H1 (cell line): ENCODE data around the gene FHIT. TPM values are rescaled to one million over a fixed set of nuclear protein-coding genes. Genes with fewer than 3 reads are reported as not detected.

Experiments used
- CTCF ChIA-PET: fragments of 300-600 bp; sonication (Branson Sonifier 250); formaldehyde crosslinking; loops from one replicate; lab custom pipeline; 2021; ENCODE audit not compliant: partially characterized antibody; lab: Charles Lee
- POLR2A ChIA-PET: fragments of 300-600 bp; sonication (Branson Sonifier 250); formaldehyde crosslinking; loops from one replicate; lab custom pipeline; 2021; ENCODE audit warnings: inconsistent platforms; ENCODE audit not compliant: partially characterized antibody; lab: Charles Lee
- DNase-seq, 2 experiments: peaks; one replicate each; pipeline versions ENCODE4 v3.0.0 to v3.0.0-alpha.2; 2010 to 2022; ENCODE audit warnings: low spot score in 2 of 2, low read depth in 1 of 2, mixed read lengths in 1 of 2
- FAIRE-seq: peaks from 2 replicates; lab custom pipeline; 2011; peaks lifted over from hg19 to GRCh38; lab: Jason Lieb, UNC
- H2AFZ ChIP-seq: 2 replicates; pipeline ENCODE4 v1.8.1; 2012; ENCODE audit warnings: low read length, inconsistent platforms
- H2AK5ac ChIP-seq: 2 replicates; pipeline ENCODE4 v1.6.1; 2013; ENCODE audit warnings: low read depth, low read length
- H2BK120ac ChIP-seq: replicated peaks from 2 replicates; pipeline ENCODE3; 2013; ENCODE audit warnings: low read depth, low read length, inconsistent platforms
- H2BK12ac ChIP-seq: 2 replicates; pipeline ENCODE4 v1.6.1; 2013; ENCODE audit warnings: low read depth, low read length
- H2BK15ac ChIP-seq: 2 replicates; pipeline ENCODE4 v1.6.1; 2013; ENCODE audit warnings: low read length
- H2BK20ac ChIP-seq: 2 replicates; pipeline ENCODE4 v1.6.1; 2013; ENCODE audit warnings: low read length
- H2BK5ac ChIP-seq: 2 replicates; pipeline ENCODE4 v1.6.1; 2013; ENCODE audit warnings: low read depth, low read length
- H3K14ac ChIP-seq: 2 replicates; pipeline ENCODE4 v1.6.1; 2013; ENCODE audit warnings: inconsistent platforms; ENCODE audit not compliant: insufficient read length
- H3K18ac ChIP-seq: 2 replicates; pipeline ENCODE4 v1.6.1; 2013; ENCODE audit warnings: low read length; ENCODE audit errors: extremely low read depth
- H3K23ac ChIP-seq: 2 replicates; pipeline ENCODE4 v1.6.1; 2013; ENCODE audit warnings: inconsistent platforms; ENCODE audit not compliant: insufficient read length
- H3K23me2 ChIP-seq: 2 replicates; pipeline ENCODE4 v1.6.1; 2013; ENCODE audit warnings: low read depth, low read length
- H3K27ac ChIP-seq: 2 replicates; pipeline ENCODE4 v1.6.1; 2011; ENCODE audit warnings: low read depth, low read length, inconsistent platforms
- H3K27me3 ChIP-seq, 4 experiments: replicated peaks in 1 of 4; 1 replicate in 1 of 4; 2 replicates in 3 of 4; pipeline versions ENCODE4 v1.6.1 to v1.8.1; 2011 to 2013; ENCODE audit warnings: low read length in 3 of 4, mild to moderate bottlenecking in 3 of 4, inconsistent platforms in 2 of 4, mixed read lengths in 2 of 4, moderate library complexity in 1 of 4; ENCODE audit not compliant: control insufficient read depth in 3 of 4, insufficient read depth in 3 of 4; ENCODE audit errors: extremely low read depth in 1 of 4
- H3K36me3 ChIP-seq, 4 experiments: 2 replicates each; pipeline versions ENCODE4 v1.6.1 to v1.8.1; 2011 to 2013; ENCODE audit warnings: mild to moderate bottlenecking in 4 of 4, low read length in 3 of 4, moderate library complexity in 2 of 4, control low read depth in 1 of 4, inconsistent platforms in 1 of 4; ENCODE audit not compliant: insufficient read depth in 4 of 4, control insufficient read depth in 2 of 4
- H3K4ac ChIP-seq: replicated peaks from 2 replicates; pipeline ENCODE3; 2013; ENCODE audit warnings: low read length, low read depth, mixed read lengths, inconsistent platforms; ENCODE audit not compliant: insufficient read length
- H3K4me1 ChIP-seq, 4 experiments: replicated peaks in 1 of 4; 1 replicate in 1 of 4; 2 replicates in 3 of 4; pipeline versions ENCODE4 v1.6.1 to v1.8.1; 2011 to 2013; ENCODE audit warnings: low read length in 3 of 4, inconsistent platforms in 2 of 4, mixed read lengths in 1 of 4; ENCODE audit not compliant: insufficient read depth in 4 of 4, control insufficient read depth in 3 of 4
- H3K4me2 ChIP-seq, 2 experiments: 2 replicates each; pipeline versions ENCODE4 v1.6.1 to v1.8.1; 2011 to 2013; ENCODE audit warnings: low read depth in 2 of 2, low read length in 2 of 2, control low read depth in 1 of 2, inconsistent platforms in 1 of 2, mild to moderate bottlenecking in 1 of 2; ENCODE audit not compliant: insufficient read depth in 1 of 2
- H3K4me3 ChIP-seq, 4 experiments: fragments of 200-600, 300-600 bp in 1 of 4; sonication (generic), shearing (Covaris generic), sonication (Bioruptor Twin) in 1 of 4; 2 replicates each; pipeline versions ENCODE4 v1.5.1 to v1.8.1; 2011 to 2016; ENCODE audit warnings: low read length in 4 of 4, low read depth in 3 of 4, control low read depth in 2 of 4, inconsistent platforms in 2 of 4, mild to moderate bottlenecking in 2 of 4, mixed read lengths in 1 of 4, moderate library complexity in 1 of 4; ENCODE audit not compliant: insufficient read depth in 2 of 4; ENCODE audit errors: extremely low read depth in 1 of 4
- H3K56ac ChIP-seq: replicated peaks from 2 replicates; pipeline ENCODE3; 2013; ENCODE audit warnings: low read depth, mild to moderate bottlenecking, mixed read lengths, low read length, inconsistent platforms; ENCODE audit not compliant: insufficient read length
- H3K79me1 ChIP-seq: 2 replicates; pipeline ENCODE4 v1.6.1; 2013; ENCODE audit warnings: low read depth, low read length, control low read depth
- H3K79me2 ChIP-seq, 2 experiments: 2 replicates each; pipeline versions ENCODE4 v1.6.1 to v1.8.1; 2012 to 2013; ENCODE audit warnings: low read length in 2 of 2, mild to moderate bottlenecking in 2 of 2, inconsistent platforms in 1 of 2; ENCODE audit not compliant: insufficient read depth in 2 of 2, control insufficient read depth in 1 of 2
- H3K9ac ChIP-seq, 4 experiments: replicated peaks in 1 of 4; 1 replicate in 1 of 4; 2 replicates in 3 of 4; pipeline versions ENCODE4 v1.6.1 to v1.8.1; 2011 to 2013; ENCODE audit warnings: low read depth in 3 of 4, low read length in 3 of 4, control low read depth in 2 of 4, mild to moderate bottlenecking in 2 of 4, moderate library complexity in 2 of 4, inconsistent platforms in 1 of 4; ENCODE audit errors: extremely low read depth in 1 of 4
- H3K9me3 ChIP-seq, 2 experiments: 2 replicates each; pipeline versions ENCODE4 v1.6.1 to v1.8.1; 2012 to 2013; ENCODE audit warnings: mild to moderate bottlenecking in 2 of 2, moderate library complexity in 2 of 2, control low read depth in 1 of 2, inconsistent platforms in 1 of 2, low read depth in 1 of 2, low read length in 1 of 2, mixed read lengths in 1 of 2; ENCODE audit not compliant: insufficient read depth in 2 of 2
- H4K20me1 ChIP-seq, 2 experiments: replicated peaks in 1 of 2; 2 replicates each; pipeline versions ENCODE3 to v1.8.1; 2011 to 2013; ENCODE audit warnings: inconsistent platforms in 2 of 2, low read length in 2 of 2, mild to moderate bottlenecking in 1 of 2; ENCODE audit not compliant: insufficient read depth in 2 of 2, control insufficient read depth in 1 of 2
- H4K5ac ChIP-seq: 2 replicates; pipeline ENCODE4 v1.6.1; 2013; ENCODE audit warnings: low read length, low read depth, mixed read lengths, inconsistent platforms; ENCODE audit not compliant: insufficient read length
- H4K8ac ChIP-seq: 2 replicates; pipeline ENCODE4 v1.8.0; 2013; ENCODE audit warnings: mild to moderate bottlenecking, moderate library complexity, low read length, inconsistent platforms; ENCODE audit not compliant: insufficient read depth; ENCODE audit errors: extremely low read depth
- H4K91ac ChIP-seq: replicated peaks from 2 replicates; pipeline ENCODE3; 2013; ENCODE audit warnings: low read length, mixed read lengths, inconsistent platforms; ENCODE audit not compliant: insufficient read length
- CBX5 ChIP-seq: fragments of 300-800, 300-1000 bp; sonication (generic); IDR thresholded peaks from 2 replicates; pipeline ENCODE4 v1.7.1; 2016; ENCODE audit warnings: antibody characterized with exemption, low read length, low read depth
- CEBPB ChIP-seq: IDR thresholded peaks from 2 replicates; pipeline ENCODE4 v1.6.1; 2012; ENCODE audit warnings: low read depth, low read length
- FOSL1 ChIP-seq: IDR thresholded peaks from 2 replicates; pipeline ENCODE4 v1.6.1; 2011; ENCODE audit warnings: mild to moderate bottlenecking, low read depth, low read length, moderate library complexity; ENCODE audit not compliant: insufficient read depth
- GTF2F1 ChIP-seq: IDR thresholded peaks from 2 replicates; pipeline ENCODE4 v1.6.1; 2012; ENCODE audit warnings: low read depth, low read length, improper control_type of control experiment, borderline replicate concordance
- HDAC6 ChIP-seq: IDR thresholded peaks from one replicate; pipeline ENCODE4 v1.7.1; 2012; ENCODE audit warnings: low read depth, mild to moderate bottlenecking, inconsistent platforms, low read length, moderate library complexity
- KDM4A ChIP-seq: IDR thresholded peaks from one replicate; pipeline ENCODE4 v1.7.1; 2012; ENCODE audit warnings: low read depth, mild to moderate bottlenecking, moderate library complexity, low read length, inconsistent platforms; ENCODE audit not compliant: severe bottlenecking
- MAFK ChIP-seq: IDR thresholded peaks from 2 replicates; pipeline ENCODE4 v1.6.1; 2012; ENCODE audit warnings: low read depth, mild to moderate bottlenecking, improper control_type of control experiment, low read length
- RBBP5 ChIP-seq: IDR thresholded peaks from 2 replicates; pipeline ENCODE4 v1.7.1; 2012; ENCODE audit warnings: low read depth, mild to moderate bottlenecking, inconsistent platforms, low read length, moderate library complexity, borderline replicate concordance
- TAF7 ChIP-seq: optimal IDR thresholded peaks from 2 replicates; pipeline ENCODE3; 2011; ENCODE audit warnings: low read depth, mild to moderate bottlenecking, inconsistent platforms, low read length, moderate library complexity, borderline replicate concordance
- TEAD4 ChIP-seq: IDR thresholded peaks from 2 replicates; pipeline ENCODE4 v1.6.1; 2012; ENCODE audit warnings: low read depth, low read length, inconsistent platforms, mixed read lengths
- ZNF274 ChIP-seq: IDR thresholded peaks from 2 replicates; pipeline ENCODE4 v1.7.0; 2012; ENCODE audit warnings: low read length, borderline replicate concordance; ENCODE audit errors: extremely low read depth
- WGBS, 2 experiments: shearing (Covaris generic) in 1 of 2; methylation state at CpG; one replicate each; pipeline versions ENCODE4 v1.1.6 to v1.1.7; 2013 to 2015; ENCODE audit warnings: low lambda C conversion rate in 2 of 2, mixed read lengths in 2 of 2, inconsistent platforms in 1 of 2, low coverage in 1 of 2, missing lambda C conversion rate in 1 of 2; ENCODE audit not compliant: insufficient replicate concordance in 2 of 2, insufficient coverage in 1 of 2, insufficient read length in 1 of 2; ENCODE audit errors: extremely low coverage in 1 of 2, missing lambda C conversion rate in 1 of 2; 5-methylcytosine and 5-hydroxymethylcytosine counted together
- polyA plus RNA-seq, 7 experiments: library from polyadenylated mRNA; depleted of rRNA in 3 of 7; stranded (reverse) in 5 of 7; unstranded in 2 of 7; fragments of >200 nt in 5 of 7; fragments of 200-250 nt in 2 of 7; gene quantifications; 1 replicate in 5 of 7; 2 replicates in 1 of 7; 4 replicates in 1 of 7; pipeline versions ENCODE4 v1.2.1 to v1.2.3, GENCODE V29; 2011 to 2013; ENCODE audit warnings: missing spikeins in 2 of 7, mixed read lengths in 2 of 7
- total RNA-seq: library from RNA; stranded (reverse); fragmentation: NEBNext Ultra II Directional; extraction: Animal tissue kit (Norgen Biotek cat#: 25700); gene quantifications from 2 replicates; pipeline ENCODE4 v1.2.1, GENCODE V29; 2021
- TF ChIP-seq, protein P1 (sequence below), 3 experiments: IDR thresholded peaks; 1 replicate in 2 of 3; 2 replicates in 1 of 3; pipeline versions ENCODE4 v1.5.1 to v1.6.1; 2011; ENCODE audit warnings: low read length in 3 of 3, mild to moderate bottlenecking in 3 of 3, inconsistent platforms in 2 of 3, low read depth in 1 of 3, moderate library complexity in 1 of 3; ENCODE audit not compliant: insufficient read depth in 1 of 3; ENCODE audit errors: control extremely low read depth in 1 of 3

FHIT gene
- total and polyA plus RNA-seq, 2 of the 8 experiments (the other 6 are each of a cell fraction or from before 2014, with no cell fraction given): 1.2 to 3.2 TPM

- no peak for DNase-seq
- no peak overlapping the region for H2BK12ac ChIP-seq
- H3K14ac ChIP-seq: no peak overlapping the region
- no peak overlapping the region for H4K5ac ChIP-seq
- H3K4me2 ChIP-seq: no peak overlapping the region
- H2BK5ac ChIP-seq: no peak overlapping the region
- no peak overlapping the region for H2AK5ac ChIP-seq
- H3K23me2 ChIP-seq: no peaks in the 10 kb centered on the region
- no peak overlapping the region for H2BK120ac ChIP-seq
- H2BK20ac ChIP-seq: no peak overlapping the region
- H3K23ac ChIP-seq: no peak overlapping the region
- H3K4me1 ChIP-seq: peaks cover 0 to 6% (median 0%) of the 10 kb centered on the region in 4 experiments; a peak in 2 of 7 replicates
- 92% methylated on average over 3 of the region's 3 CpGs; no CpG with 5 or more reads in 1 of the 2 experiments for WGBS, 2 experiments
- H4K91ac ChIP-seq: no peak overlapping the region
- no peak overlapping the region for H3K56ac ChIP-seq
- H4K20me1 ChIP-seq: no peaks in the 10 kb centered on the region
- H3K79me2 ChIP-seq: no peaks in the 10 kb centered on the region
- H3K18ac ChIP-seq: no peak overlapping the region
- CTCF ChIA-PET: no interaction called here
- no peak overlapping the region for H3K9ac ChIP-seq
- POLR2A ChIA-PET: no interaction called here
- H3K27me3 ChIP-seq: peaks cover 0 to 2% (median 0%) of the 10 kb centered on the region in 4 experiments; a peak in 3 of 7 replicates
- H3K4me3 ChIP-seq: no peak overlapping the region
- H3K79me1 ChIP-seq: no peaks in the 10 kb centered on the region
- H3K4ac ChIP-seq: no peak overlapping the region
- H2BK15ac ChIP-seq: no peak overlapping the region
- H3K36me3 ChIP-seq: no peaks in the 10 kb centered on the region
- no peak for FAIRE-seq
- no peaks in the 10 kb centered on the region for H3K9me3 ChIP-seq
- no peak overlapping the region for H3K27ac ChIP-seq
- no peak overlapping the region for H2AFZ ChIP-seq
- no peak overlapping the region for H4K8ac ChIP-seq
- TF ChIP-seq CBX5 (no peak), TAF7 (no peak), CEBPB (no peak), TEAD4 (no peak), GTF2F1 (no peak), FOSL1 (no peak), KDM4A (no peak), ZNF274 (no peak), MAFK (no peak), RBBP5 (no peak), HDAC6 (no peak)
- TF ChIP-seq, protein P1, sequence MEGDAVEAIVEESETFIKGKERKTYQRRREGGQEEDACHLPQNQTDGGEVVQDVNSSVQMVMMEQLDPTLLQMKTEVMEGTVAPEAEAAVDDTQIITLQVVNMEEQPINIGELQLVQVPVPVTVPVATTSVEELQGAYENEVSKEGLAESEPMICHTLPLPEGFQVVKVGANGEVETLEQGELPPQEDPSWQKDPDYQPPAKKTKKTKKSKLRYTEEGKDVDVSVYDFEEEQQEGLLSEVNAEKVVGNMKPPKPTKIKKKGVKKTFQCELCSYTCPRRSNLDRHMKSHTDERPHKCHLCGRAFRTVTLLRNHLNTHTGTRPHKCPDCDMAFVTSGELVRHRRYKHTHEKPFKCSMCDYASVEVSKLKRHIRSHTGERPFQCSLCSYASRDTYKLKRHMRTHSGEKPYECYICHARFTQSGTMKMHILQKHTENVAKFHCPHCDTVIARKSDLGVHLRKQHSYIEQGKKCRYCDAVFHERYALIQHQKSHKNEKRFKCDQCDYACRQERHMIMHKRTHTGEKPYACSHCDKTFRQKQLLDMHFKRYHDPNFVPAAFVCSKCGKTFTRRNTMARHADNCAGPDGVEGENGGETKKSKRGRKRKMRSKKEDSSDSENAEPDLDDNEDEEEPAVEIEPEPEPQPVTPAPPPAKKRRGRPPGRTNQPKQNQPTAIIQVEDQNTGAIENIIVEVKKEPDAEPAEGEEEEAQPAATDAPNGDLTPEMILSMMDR (IDR thresholded peaks at IDR 0.05; ENCODE audit: control extremely low read depth in 1 of 3, insufficient read depth in 1 of 3, low read depth in 1 of 3, low read length in 3 of 3): no peak
Observed at GRCh38 chr3:59746585-59746984, 1504.7 kb downstream of the FHIT start.
